ENCODE results near the gene LCLAT1. TPM values are rescaled to one million over a fixed set of nuclear protein-coding genes. Genes with fewer than 3 reads are reported as not detected.

LCLAT1 gene
- total RNA-seq, 1 experiment from 2014 or later: 32.9 TPM

- H3K9ac ChIP-seq (ENCODE audit: extremely low read depth, insufficient read length, low read length): no peak overlapping the region
- H2AFZ ChIP-seq (ENCODE audit: low read length): peak overlapping the region; percentile 22
- TF ChIP-seq CTCF (conservative IDR thresholded peaks at IDR 0.05): no peak
- no peak overlapping the region for H2BK12ac ChIP-seq (ENCODE audit: insufficient read length, low read depth, low read length)
- H3K4me2 ChIP-seq (ENCODE audit: insufficient read depth, insufficient read length, low read length): no peak overlapping the region
- no peak overlapping the region for H3K14ac ChIP-seq (ENCODE audit: insufficient read depth, low read length)
- H3K56ac ChIP-seq (ENCODE audit: insufficient read length, low read depth, low read length): no peak overlapping the region
- no peak overlapping the region for H2BK20ac ChIP-seq (ENCODE audit: low read depth, low read length, poor library complexity, severe bottlenecking)
- H4K5ac ChIP-seq (ENCODE audit: insufficient read length, low read depth, low read length): no peak overlapping the region
- no peak overlapping the region for H3K18ac ChIP-seq (ENCODE audit: insufficient read length, low read depth, low read length)
- Mint-ChIP-seq H3K27ac (no peak overlapping the region), H3K36me3 (ENCODE audit: insufficient read depth in 1 of 3, low read depth in 3 of 3) (no peaks in the 10 kb centered on the region), H3K27me3 (ENCODE audit: low read depth) (no peaks in the 10 kb centered on the region), H3K9me3 (no peaks in the 10 kb centered on the region), H3K4me1 (peaks cover 25 to 29% of the 10 kb centered on the region in 2 experiments), H3K4me3 (no peak overlapping the region; a peak in 1 of 5 replicates)
- peaks cover 6% of the 10 kb centered on the region; the same call in 1 of the 2 replicates for H3K4me1 ChIP-seq (ENCODE audit: insufficient read depth, low read length)
- no peaks in the 10 kb centered on the region for H3K27me3 ChIP-seq (ENCODE audit: insufficient read depth, low read length)
- H4K8ac ChIP-seq (replicated peaks; ENCODE audit: insufficient read length, low read depth, low read length): no peak overlapping the region
- no peak overlapping the region for H3K27ac ChIP-seq (ENCODE audit: insufficient read length, low read depth, low read length)
- no peaks in the 10 kb centered on the region for H3K9me3 ChIP-seq (ENCODE audit: control insufficient read depth, low read depth, low read length)
- no peaks in the 10 kb centered on the region for H3K79me1 ChIP-seq (ENCODE audit: insufficient read depth, low read depth, low read length, poor library complexity, severe bottlenecking)
- H3K23ac ChIP-seq (ENCODE audit: insufficient read length, low read depth, low read length): no peak overlapping the region
- no peaks in the 10 kb centered on the region for H3K79me2 ChIP-seq (ENCODE audit: insufficient read depth, low read length)
- H3K4ac ChIP-seq (ENCODE audit: low read depth, low read length): no peak overlapping the region
- H4K91ac ChIP-seq (ENCODE audit: insufficient read length, low read depth, low read length): no peak overlapping the region
- H3T11ph ChIP-seq (ENCODE audit: low read length): no peak overlapping the region
- DNase-seq: no peak
- no peaks in the 10 kb centered on the region for H4K20me1 ChIP-seq (ENCODE audit: control insufficient read depth, insufficient read depth, insufficient read length)
- H2AK5ac ChIP-seq (ENCODE audit: insufficient read length, low read length): no peak overlapping the region
- H2BK5ac ChIP-seq (ENCODE audit: insufficient read length, low read length): no peak overlapping the region
- H2BK120ac ChIP-seq (ENCODE audit: low read depth, low read length, poor library complexity, severe bottlenecking): no peak overlapping the region
- WGBS (ENCODE audit: extremely low coverage, insufficient read length, low lambda C conversion rate): no CpG with 5 or more reads among the region's 3 CpGs
- no peak overlapping the region for H2BK15ac ChIP-seq (ENCODE audit: low read depth, low read length)
- H3K23me2 ChIP-seq (ENCODE audit: insufficient read length, low read depth, low read length, poor library complexity, severe bottlenecking): no peaks in the 10 kb centered on the region
Observed at GRCh38 chr2:30421026-30421603, 25.9 kb upstream of the LCLAT1 start.

Data from H9 (cell line).